ENCODE measurements around the gene CFAP100.

Gene CFAP100

GRCh38 chr3:126423191-126424038 is 28.7 kb downstream of the CFAP100 start:
- TF ChIP-seq CTCF (IDR thresholded peaks at IDR 0.05) = no peak
- Histone ChIP-seq H3K9me3 (no peaks in the 10 kb centered on the region), H3K4me1 (ENCODE audit: control insufficient read depth in 1 of 2, insufficient read depth in 1 of 2, low read depth in 1 of 2, low read length in 1 of 2) (no peaks in the 10 kb centered on the region), H3K4me3 (ENCODE audit: low read depth in 1 of 2, low read length in 1 of 2) (no peak overlapping the region), H3K27me3 (peaks cover 2% of the 10 kb centered on the region), H3K36me3 (no peaks in the 10 kb centered on the region), H3K27ac (no peak overlapping the region)

DNA sequence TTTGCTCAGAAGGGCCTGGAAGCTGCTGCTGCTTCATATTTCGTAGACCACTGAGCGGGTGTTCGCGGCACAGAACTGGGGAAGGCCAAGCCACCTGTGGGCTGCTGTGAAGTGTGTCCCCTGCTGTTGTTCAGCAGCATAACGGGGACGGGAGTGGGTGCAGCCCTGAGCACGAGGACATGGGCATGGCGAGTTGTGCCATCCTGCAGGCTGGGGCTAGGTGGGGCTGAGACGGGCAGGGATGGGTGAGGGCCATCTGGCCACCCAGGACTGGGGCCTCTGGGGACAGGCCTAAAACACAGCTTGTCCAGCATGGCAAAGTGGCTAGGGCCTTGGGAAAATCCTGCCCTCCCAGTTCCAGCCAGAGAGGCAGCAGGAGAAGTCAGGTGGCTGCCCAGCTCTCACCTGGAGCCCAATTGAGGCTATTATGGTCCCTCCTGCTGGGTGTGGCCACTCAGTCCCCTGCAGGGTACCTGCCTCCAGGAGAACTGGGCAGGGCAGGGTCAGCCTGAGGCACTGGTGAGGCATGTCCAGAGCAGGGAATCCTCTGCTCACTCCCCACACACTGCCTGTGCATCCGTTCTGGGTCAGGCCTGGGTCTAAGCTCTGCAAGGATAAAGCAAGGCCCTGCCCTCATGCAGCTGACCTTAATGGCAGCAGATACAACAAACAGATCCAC is 29.5 kb downstream of the CFAP100 start:
- Histone ChIP-seq H3K4me3 (ENCODE audit: low read depth in 1 of 2, low read length in 1 of 2) (no peak overlapping the region), H3K27ac (no peak overlapping the region), H3K36me3 (no peaks in the 10 kb centered on the region), H3K4me1 (ENCODE audit: control insufficient read depth in 1 of 2, insufficient read depth in 1 of 2, low read depth in 1 of 2, low read length in 1 of 2) (no peaks in the 10 kb centered on the region), H3K9me3 (no peaks in the 10 kb centered on the region), H3K27me3 (no peaks in the 10 kb centered on the region)
- TF ChIP-seq CTCF (IDR thresholded peaks at IDR 0.05) = no peak

DNA sequence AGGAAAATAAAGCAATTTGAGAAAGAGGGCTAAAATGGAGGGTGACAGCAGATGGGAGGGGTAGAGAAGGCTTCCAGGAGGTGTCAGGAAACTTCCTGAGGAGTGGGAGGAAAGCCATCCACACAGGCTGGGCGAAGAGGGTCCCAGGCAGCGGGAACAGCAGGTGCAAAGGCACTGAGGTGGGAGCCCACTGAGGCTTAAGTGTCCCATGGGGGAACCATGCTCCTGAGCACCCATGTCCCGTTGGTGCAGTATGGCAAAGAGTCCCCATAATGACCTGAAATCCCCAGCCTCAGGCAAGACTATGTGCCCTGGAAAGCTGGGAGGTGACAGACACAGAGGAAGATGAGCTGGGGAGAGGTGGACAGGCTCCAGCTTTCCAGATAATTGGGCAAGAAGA is 30.0 kb downstream of the CFAP100 start:
- no peak for TF ChIP-seq CTCF (IDR thresholded peaks at IDR 0.05)
- no peak overlapping the region for H3K27ac ChIP-seq
- no peaks in the 10 kb centered on the region for H3K27me3 ChIP-seq
- H3K9me3 ChIP-seq = no peaks in the 10 kb centered on the region
- no peaks in the 10 kb centered on the region for H3K36me3 ChIP-seq
- H3K4me1 ChIP-seq (ENCODE audit: control insufficient read depth in 1 of 2, insufficient read depth in 1 of 2, low read depth in 1 of 2, low read length in 1 of 2) = no peaks in the 10 kb centered on the region
- no peak overlapping the region for H3K4me3 ChIP-seq (ENCODE audit: low read depth in 1 of 2, low read length in 1 of 2)

DNA sequence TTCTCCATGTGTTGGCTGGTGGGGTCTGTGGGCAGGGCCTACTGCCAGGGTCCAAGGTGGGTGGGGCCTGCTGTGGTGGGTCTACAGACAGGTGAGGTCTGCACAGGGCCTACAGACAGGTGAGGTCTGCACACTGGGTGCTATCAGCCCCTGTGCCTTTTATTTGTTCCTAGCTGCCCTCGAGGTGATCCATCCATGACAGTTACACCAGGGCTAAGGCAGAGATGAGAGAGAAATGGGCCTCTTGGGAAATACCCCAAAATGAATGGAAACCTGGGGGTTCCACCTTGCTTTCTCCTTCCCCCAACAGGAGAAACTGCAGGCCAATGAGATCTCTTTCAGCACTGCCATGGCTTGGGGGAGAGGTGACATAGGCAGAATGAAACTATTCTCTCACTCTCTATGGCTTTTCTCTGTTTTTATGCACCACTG is 36.4 kb downstream of the CFAP100 start:
- H3K27me3 ChIP-seq = no peaks in the 10 kb centered on the region
- peaks cover 38% of the 10 kb centered on the region for H3K36me3 ChIP-seq
- no peak for TF ChIP-seq CTCF (IDR thresholded peaks at IDR 0.05)

GRCh38 chr3:126432361-126433104 is 37.8 kb downstream of the CFAP100 start:
- no peaks in the 10 kb centered on the region for H3K4me1 ChIP-seq (ENCODE audit: control insufficient read depth in 1 of 2, insufficient read depth in 1 of 2, low read depth in 1 of 2, low read length in 1 of 2)
- no peak overlapping the region for H3K4me3 ChIP-seq (ENCODE audit: low read depth in 1 of 2, low read length in 1 of 2)
- TF ChIP-seq CTCF (IDR thresholded peaks at IDR 0.05) = no peak
- H3K27me3 ChIP-seq = no peaks in the 10 kb centered on the region
- peak overlapping the region; percentile 23 for H3K27ac ChIP-seq
- no peaks in the 10 kb centered on the region for H3K9me3 ChIP-seq
- peaks cover 52% of the 10 kb centered on the region for H3K36me3 ChIP-seq

More for the DNA sequence above, 36.4 kb downstream of the CFAP100 start:
- no peak overlapping the region for H3K27ac ChIP-seq
- no peaks in the 10 kb centered on the region for H3K9me3 ChIP-seq
- no peaks in the 10 kb centered on the region for H3K4me1 ChIP-seq (ENCODE audit: control insufficient read depth in 1 of 2, insufficient read depth in 1 of 2, low read depth in 1 of 2, low read length in 1 of 2)
- H3K4me3 ChIP-seq (ENCODE audit: low read depth in 1 of 2, low read length in 1 of 2) = no peak overlapping the region
